Measurements from ENCODE around the gene C14orf119.
"Not testable (repeated sequence)": the region's sequence is repeated elsewhere in the genome, so short reads cannot be mapped to it uniquely, and the experiment has no call there.

The C14orf119 gene

GRCh38 chr14:23089498-23090253 lies 5.6 kb upstream of the C14orf119 start:
- DNase-seq (ENCODE audit: low spot score), result no peak

DNA sequence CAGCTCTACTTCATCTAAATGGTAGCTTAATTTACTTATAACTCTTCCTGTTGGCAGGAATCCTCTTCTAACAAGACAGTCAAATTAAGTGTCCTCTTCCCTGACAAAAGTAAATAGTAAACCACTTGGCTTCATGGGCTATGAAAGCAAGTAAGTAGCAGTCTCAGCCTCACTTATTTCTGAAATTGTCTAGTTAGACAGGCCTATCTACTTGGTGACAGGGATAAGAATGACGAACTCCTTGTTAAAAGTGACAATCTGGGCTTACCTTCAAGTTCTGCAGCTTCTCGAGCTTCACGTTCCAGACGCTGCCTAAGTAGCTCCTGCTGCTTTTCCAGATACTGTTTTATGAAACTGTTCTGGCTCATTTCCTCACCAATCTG lies 5.1 kb upstream of the C14orf119 start:
- no peak for DNase-seq (ENCODE audit: low spot score)

DNA sequence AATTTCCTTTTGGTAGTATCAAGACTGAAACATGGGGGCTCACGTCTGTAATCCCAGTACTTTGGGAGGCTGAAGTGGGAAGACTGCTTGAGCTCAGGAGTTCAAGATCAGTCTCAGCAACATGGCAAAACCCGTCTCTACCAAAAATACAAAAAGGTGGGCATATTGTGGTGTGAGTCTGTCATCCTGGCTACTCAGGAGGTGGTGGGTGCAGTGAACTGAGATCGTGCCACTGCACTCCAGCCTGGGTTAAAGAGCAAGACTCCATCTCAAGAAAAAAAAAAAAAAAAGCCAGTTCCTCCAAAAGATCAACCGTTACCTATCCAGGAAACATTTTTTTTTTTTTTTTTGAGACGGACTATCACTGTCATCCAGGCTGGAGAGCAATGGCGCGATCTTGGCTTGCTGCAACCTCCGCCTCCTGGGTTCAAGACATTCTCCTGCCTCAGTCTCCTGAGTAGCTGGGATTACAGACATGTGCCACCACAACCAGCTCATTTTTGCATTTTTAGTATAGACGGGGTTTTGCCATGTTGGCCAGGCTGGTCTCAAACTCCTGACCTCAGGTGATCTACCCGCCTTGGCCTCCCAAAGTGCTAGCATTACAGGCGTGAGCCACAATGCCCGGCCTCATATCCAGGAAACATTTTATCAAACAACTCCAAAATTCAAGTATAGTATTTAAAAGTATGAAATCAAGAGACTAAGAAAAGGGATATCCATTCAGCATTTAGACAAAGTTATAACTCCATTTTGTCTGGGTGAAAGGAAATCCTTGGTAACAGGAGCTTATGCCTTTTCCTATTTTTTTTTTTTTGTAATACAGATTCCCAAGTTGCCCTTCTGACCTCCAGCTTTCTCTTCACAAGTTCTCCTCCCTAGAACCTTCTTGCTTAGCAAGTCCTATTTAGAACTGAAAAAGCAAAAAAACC lies 3.7 kb upstream of the C14orf119 start:
- DNase-seq (ENCODE audit: low spot score), result no peak

- DNase-seq (ENCODE audit: low spot score), result no peak
These were observed 2.2 kb upstream of the C14orf119 start for GRCh38 chr14:23093104-23093503.

DNA sequence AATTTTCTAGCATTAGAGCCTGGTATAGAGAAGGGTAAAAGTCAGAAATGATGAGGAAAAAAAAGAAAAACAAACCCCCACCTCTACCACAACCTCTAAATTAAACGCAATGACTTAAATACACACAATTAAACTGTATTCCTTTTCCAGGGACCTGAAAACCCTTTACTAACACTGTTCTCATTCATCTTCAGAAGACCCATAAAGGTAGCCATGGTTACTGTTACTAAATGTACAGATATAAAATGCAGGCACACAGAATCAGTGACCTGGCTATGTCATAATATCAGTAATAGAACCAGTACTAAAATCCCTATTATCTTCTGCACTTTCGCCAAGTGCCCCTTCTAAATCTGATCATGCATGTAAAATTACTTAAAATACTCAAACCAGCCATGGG lies 1.8 kb upstream of the C14orf119 start:
- no peak for DNase-seq (ENCODE audit: low spot score)

DNA sequence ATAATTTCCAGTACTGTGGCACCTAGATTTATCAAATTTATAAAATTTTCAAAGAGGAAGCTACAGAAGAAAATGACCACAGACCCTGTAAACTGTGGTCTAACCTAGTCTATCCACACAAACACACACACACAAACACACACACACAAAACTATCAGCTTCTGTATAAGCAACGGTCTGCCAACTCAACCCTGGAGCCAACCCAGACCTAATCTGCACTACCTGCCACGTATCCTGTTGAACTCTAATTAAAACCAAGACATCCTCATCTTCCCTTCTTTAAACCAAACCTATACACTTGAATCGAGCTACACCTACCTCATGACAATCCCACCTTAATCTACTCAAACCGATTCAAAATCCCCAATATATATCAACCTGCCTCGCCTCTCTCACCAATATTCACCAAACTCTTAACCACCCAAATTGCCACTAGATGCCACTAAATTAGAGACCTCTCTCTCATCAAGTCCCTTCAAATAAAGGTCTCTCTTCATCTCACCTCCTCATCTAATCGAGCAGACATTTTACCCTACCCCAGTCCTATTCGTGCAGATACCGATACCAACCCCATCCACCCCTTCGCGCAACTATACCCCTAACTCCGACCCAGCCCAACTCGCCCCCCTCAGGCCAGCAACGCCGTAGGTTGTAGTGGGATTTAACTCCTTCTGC lies 1.2 kb upstream of the C14orf119 start:
- no peak for DNase-seq (ENCODE audit: low spot score)

GRCh38 chr14:23094666-23095195 lies 574 bp upstream of the C14orf119 start, which contains the start of gene ACIN1:
TSS of gene ACIN1 (minus strand) at chr14:23095136. CDS start at chr14:23095112, 24 bp downstream.
- peak; percentile 87 for DNase-seq (ENCODE audit: low spot score)

DNA sequence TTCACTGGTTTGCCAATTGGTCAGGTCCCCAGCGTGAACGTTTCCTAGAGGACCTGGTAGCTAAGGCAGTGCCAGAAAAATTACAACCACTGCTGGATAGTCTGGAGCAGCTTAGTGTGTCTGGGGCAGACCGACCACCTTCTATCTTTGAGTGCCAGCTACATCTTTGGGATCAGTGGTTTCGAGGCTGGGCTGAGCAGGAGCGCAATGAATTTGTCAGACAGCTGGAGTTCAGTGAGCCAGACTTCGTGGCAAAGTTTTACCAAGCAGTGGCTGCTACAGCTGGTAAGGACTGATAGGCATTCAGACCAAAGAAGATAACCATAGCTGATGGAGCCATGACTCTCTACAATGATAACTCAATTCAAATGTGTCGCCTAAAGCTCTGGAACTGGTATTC lies 2.5 kb downstream of the C14orf119 start:
- DNase-seq (ENCODE audit: low spot score), result no peak

GRCh38 chr14:23099212-23099861 lies 4.0 kb downstream of the C14orf119 start:
- DNase-seq (ENCODE audit: low spot score), result no peak

DNA sequence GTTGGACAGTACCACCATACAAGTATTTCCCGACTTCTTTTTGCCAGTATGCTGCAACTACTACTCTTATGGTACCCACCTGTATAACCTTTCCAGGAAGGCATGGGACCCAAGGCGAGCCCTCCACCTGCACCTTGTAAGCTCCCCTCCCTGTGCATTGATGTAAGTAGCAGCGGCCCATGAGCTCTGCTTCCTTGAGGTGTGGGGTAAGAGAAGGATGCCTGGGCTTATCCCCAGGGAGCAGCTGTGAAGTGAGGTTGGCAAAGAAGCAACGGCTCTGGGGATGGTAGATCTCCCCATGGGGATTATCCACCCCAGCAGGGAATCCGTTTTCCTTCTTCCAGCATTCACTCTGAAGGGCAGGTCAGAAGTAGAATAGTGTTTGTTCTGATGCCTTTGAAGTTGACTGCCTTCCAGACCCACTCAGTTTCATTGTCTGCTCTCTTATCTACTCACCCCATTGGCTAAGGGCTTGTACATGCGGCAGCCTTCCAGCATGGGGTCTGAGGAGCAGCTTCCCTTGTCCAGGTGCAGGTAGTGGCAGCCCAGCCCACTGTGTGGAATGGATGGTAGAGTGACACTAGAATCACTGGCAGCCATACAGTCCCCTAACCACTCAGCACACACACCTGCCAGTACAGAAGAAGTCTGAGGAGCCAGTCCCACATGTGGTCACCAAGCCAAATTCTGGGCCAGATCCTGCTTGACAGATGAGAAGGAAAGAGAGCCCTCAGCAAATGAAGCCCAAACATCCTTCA lies 6.1 kb downstream of the C14orf119 start:
- no peak for DNase-seq (ENCODE audit: low spot score)

DNA sequence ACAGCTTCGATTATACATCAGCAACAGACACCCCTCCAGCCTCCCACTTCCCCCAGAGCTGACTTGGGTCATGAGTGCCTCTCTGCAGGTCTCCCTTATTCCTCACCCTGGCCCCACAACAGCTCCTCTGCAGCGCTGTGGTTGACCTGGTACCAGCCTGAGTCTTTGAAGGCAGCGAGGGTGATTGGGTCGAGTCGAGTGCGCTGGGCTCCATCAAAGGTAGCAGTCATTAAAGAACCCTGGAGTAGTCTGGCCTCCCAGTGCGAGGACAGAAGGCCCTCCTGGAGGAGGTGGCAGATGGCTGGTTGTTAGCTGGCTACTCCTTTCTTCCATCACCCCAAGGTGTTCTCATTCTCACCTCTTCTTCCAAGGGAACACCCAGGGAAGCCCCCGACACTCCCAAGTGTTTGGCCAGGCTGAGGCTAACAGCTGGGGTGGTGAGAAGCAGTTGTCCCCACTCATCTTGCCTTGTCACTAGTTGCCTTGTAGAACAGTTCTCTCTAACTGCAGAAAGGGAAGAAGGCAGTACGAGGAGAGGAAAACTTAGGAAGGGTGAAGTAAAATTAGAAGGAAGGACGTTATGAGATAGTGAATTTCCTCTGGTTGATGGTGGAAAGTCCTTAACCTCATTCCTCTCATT lies 6.8 kb downstream of the C14orf119 start:
- no peak for DNase-seq (ENCODE audit: low spot score)

DNA sequence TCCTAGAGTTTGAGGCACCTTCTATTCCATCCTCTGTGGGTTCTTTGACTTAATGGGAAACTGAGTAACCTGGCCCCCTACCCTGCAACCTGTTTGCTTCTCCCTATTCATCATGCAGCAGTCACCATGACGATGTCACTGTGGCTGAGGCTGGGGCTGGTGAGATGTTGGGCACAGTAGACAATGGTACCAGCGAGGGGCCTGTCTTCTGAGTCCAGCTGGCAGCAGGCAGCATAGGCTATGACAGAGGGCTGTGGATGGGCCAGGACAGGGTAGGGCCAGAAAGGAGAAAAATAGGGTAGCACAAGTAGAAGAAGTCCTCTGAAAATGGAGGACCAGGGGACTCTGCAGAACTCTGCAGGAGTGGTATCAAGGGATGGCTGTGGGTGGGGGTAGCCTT lies 7.5 kb downstream of the C14orf119 start:
- no peak for DNase-seq (ENCODE audit: low spot score)

GRCh38 chr14:23103581-23103980 lies 8.3 kb downstream of the C14orf119 start:
- DNase-seq (ENCODE audit: low spot score), result no peak

DNA sequence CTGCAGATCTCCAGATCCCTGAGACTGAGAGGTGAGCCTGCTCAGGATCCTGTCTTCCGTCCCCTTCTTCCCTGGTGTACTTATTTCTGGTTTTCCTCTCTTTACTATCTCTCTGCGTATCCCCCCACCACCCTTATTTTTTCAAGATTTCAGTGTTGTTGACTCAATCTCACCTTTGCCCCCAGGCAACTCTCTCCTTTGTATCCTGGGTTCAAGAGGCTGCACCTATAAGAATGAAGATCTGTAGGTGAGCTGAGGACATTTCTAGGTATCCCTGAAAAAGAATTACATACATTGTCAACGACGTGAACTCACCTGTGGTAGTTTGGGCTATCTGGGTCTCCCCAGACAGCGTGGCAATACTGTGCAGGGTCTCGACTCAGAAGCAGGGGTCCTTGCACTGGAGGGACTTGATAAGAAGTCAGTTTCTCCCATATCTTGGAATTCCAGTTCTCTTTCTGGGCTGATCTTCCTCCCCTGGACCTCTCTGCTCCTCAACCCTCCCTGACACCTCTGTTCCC lies 8.8 kb downstream of the C14orf119 start:
- DNase-seq (ENCODE audit: low spot score), result no peak

- no peak for DNase-seq (ENCODE audit: low spot score)
These were observed 9.5 kb downstream of the C14orf119 start, which contains the start of gene CIROP for GRCh38 chr14:23104591-23105347. TSS of gene CIROP (minus strand) at chr14:23104989. CDS start at chr14:23104920, 69 bp downstream.

DNA sequence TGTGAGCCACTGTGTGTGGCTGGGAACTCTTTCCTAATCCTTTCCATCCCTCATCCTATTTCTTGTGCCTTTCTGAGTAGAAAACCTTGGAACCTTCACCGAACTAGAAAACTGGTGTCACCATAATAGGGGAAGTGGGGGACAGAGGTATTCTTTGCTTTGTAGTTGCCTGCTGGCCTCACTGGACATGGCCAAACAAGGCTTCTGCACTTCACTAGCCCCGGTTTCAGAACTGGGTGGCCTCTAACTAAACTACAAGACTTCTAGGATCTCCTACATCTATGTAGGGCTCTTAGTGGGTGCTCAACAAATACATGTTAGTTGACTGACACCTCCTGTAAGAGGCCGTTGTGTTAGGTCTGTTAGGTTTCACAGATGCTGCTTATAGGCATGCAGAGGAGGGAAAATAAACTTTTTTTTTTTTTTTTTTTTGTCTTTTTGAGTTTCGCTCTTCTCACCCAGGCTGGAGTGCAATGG lies 10.1 kb downstream of the C14orf119 start:
- DNase-seq (ENCODE audit: low spot score), result no peak

GRCh38 chr14:23106747-23107045 lies 11.4 kb downstream of the C14orf119 start:
- no peak for DNase-seq (ENCODE audit: low spot score)

GRCh38 chr14:23107620-23108019 lies 12.3 kb downstream of the C14orf119 start:
- not testable (repeated sequence) for DNase-seq (ENCODE audit: low spot score)

GRCh38 chr14:23108169-23108568 lies 12.9 kb downstream of the C14orf119 start:
- DNase-seq (ENCODE audit: low spot score), result not testable (repeated sequence)

Data from COLO829 (cell line).